SK-N-SH treated with all-trans-retinoic acid at 6 μM for 48 hours (cell line): ENCODE data around the gene PCDH9.

Source experiments
- ATAC-seq: fragments of 200-7000 bp; cut with Tn5 transposase; 3 replicates; pipeline ENCODE4 v1.9.1; 2020; ENCODE audit warnings: mild to moderate bottlenecking, moderate library complexity
- BACH2 ChIP-seq: fragments of 250-450 bp; sonication (Bioruptor Pico); IDR thresholded peaks from 2 replicates; pipeline ENCODE4 v1.9.0; 2021; ENCODE audit warnings: mild to moderate bottlenecking, borderline replicate concordance
- ESRRG ChIP-seq: fragments of 250-450 bp; sonication (Bioruptor Pico); IDR thresholded peaks from 2 replicates; pipeline ENCODE4 v1.6.1; 2021; ENCODE audit warnings: mild to moderate bottlenecking
- GLIS3 ChIP-seq: fragments of 250-450 bp; sonication (Bioruptor Pico); IDR thresholded peaks from 2 replicates; pipeline ENCODE4 v1.5.0; 2020; ENCODE audit warnings: mild to moderate bottlenecking, moderate library complexity
- ISL1 ChIP-seq: fragments of 250-450 bp; sonication (Bioruptor Pico); IDR thresholded peaks from 2 replicates; pipeline ENCODE4 v2.1.2; 2022; ENCODE audit warnings: mild to moderate bottlenecking, moderate library complexity
- OSR1 ChIP-seq: fragments of 250-450 bp; sonication (Bioruptor Pico); IDR thresholded peaks from 2 replicates; pipeline ENCODE4 v1.8.0; 2022; ENCODE audit warnings: moderate library complexity, mild to moderate bottlenecking, inconsistent platforms
- RARB ChIP-seq: fragments of 250-450 bp; sonication (Bioruptor Pico); IDR thresholded peaks from 2 replicates; pipeline ENCODE4 v1.8.0; 2021; ENCODE audit warnings: mild to moderate bottlenecking, moderate library complexity
- SNAI2 ChIP-seq: fragments of 250-450 bp; sonication (Bioruptor Pico); IDR thresholded peaks from 2 replicates; pipeline ENCODE4 v1.5.0; 2020; ENCODE audit warnings: mild to moderate bottlenecking, moderate library complexity
- TCF4 ChIP-seq: fragments of 250-450 bp; sonication (Bioruptor Pico); IDR thresholded peaks from 2 replicates; pipeline ENCODE4 v1.8.0; 2021; ENCODE audit warnings: mild to moderate bottlenecking, moderate library complexity, borderline replicate concordance
- TOX ChIP-seq: fragments of 250-450 bp; sonication (Bioruptor Pico); IDR thresholded peaks from 2 replicates; pipeline ENCODE4 v1.8.0; 2021; ENCODE audit warnings: mild to moderate bottlenecking, moderate library complexity, borderline replicate concordance
- ZC3H10 ChIP-seq: fragments of 250-450 bp; sonication (Bioruptor Pico); IDR thresholded peaks from 2 replicates; pipeline ENCODE4 v1.5.1; 2021; ENCODE audit warnings: mild to moderate bottlenecking, moderate library complexity
- ZFP3 ChIP-seq: fragments of 250-450 bp; sonication (Bioruptor Pico); IDR thresholded peaks from 2 replicates; pipeline ENCODE4 v1.5.0; 2020; ENCODE audit warnings: mild to moderate bottlenecking, moderate library complexity
- ZFP30 ChIP-seq: fragments of 450-650 bp; formaldehyde crosslinking; IDR thresholded peaks from 2 replicates; pipeline ENCODE4 v1.5.0; 2022; ENCODE audit warnings: mild to moderate bottlenecking, moderate library complexity
- ZNF8 ChIP-seq: fragments of 450-650 bp; formaldehyde crosslinking; IDR thresholded peaks from 2 replicates; pipeline ENCODE4 v1.5.0; 2020; ENCODE audit warnings: mild to moderate bottlenecking, moderate library complexity
- TF ChIP-seq, protein P1 (sequence below): fragments of 250-450 bp; sonication (Bioruptor Pico); IDR thresholded peaks from 2 replicates; pipeline ENCODE4 v1.8.0; 2020; ENCODE audit warnings: mild to moderate bottlenecking, moderate library complexity, borderline replicate concordance
- TF ChIP-seq, protein P2 (sequence below): fragments of 250-450 bp; sonication (Bioruptor Pico); IDR thresholded peaks from 2 replicates; pipeline ENCODE4 v1.8.0; 2021; ENCODE audit warnings: low read depth, mild to moderate bottlenecking, moderate library complexity, borderline replicate concordance
- TF ChIP-seq, protein P3 (sequence below): fragments of 250-450 bp; sonication (Bioruptor Pico); IDR thresholded peaks from 2 replicates; pipeline ENCODE4 v1.5.0; 2020; ENCODE audit warnings: mild to moderate bottlenecking, moderate library complexity
- TF ChIP-seq, protein P4 (sequence below): fragments of 250-450 bp; sonication (Bioruptor Pico); IDR thresholded peaks from 2 replicates; pipeline ENCODE4 v1.5.1; 2021; ENCODE audit warnings: mild to moderate bottlenecking, moderate library complexity

The PCDH9 gene

DNA sequence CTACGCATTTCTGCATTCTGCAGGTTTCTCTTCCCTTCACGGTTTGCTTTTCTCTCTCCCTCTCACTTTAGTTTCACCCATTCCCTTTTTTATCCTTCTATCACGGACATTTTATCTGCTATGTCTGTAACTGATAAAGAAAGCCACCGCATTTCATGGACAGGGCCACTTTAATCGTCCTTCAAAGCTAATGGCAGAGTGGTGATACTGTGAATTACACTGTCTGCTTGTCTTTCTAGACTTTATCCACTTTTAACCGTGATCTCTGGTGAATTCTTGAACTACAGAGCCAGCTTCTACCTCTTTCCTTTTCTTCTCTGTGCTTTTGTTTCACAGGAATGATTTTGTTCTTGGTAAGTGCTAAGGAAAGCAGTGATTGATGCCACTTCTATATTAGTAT is 760.4 kb downstream of the PCDH9 start:
- ATAC-seq, result no peak; the same call in 2 of the 3 replicates
- TF ChIP-seq TCF4 (CRISPR knock-in tag) (no peak), ISL1 (CRISPR knock-in tag) (no peak), ZFP30 (CRISPR knock-in tag) (no peak), OSR1 (CRISPR knock-in tag) (no peak), ZFP3 (CRISPR knock-in tag) (no peak), ZNF8 (no peak), ZC3H10 (CRISPR knock-in tag) (no peak), TOX (CRISPR knock-in tag) (no peak), RARB (CRISPR knock-in tag) (no peak), BACH2 (CRISPR knock-in tag) (no peak)
- TF ChIP-seq, protein P1, sequence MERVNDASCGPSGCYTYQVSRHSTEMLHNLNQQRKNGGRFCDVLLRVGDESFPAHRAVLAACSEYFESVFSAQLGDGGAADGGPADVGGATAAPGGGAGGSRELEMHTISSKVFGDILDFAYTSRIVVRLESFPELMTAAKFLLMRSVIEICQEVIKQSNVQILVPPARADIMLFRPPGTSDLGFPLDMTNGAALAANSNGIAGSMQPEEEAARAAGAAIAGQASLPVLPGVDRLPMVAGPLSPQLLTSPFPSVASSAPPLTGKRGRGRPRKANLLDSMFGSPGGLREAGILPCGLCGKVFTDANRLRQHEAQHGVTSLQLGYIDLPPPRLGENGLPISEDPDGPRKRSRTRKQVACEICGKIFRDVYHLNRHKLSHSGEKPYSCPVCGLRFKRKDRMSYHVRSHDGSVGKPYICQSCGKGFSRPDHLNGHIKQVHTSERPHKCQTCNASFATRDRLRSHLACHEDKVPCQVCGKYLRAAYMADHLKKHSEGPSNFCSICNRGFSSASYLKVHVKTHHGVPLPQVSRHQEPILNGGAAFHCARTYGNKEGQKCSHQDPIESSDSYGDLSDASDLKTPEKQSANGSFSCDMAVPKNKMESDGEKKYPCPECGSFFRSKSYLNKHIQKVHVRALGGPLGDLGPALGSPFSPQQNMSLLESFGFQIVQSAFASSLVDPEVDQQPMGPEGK (CRISPR knock-in tag), result no peak
- TF ChIP-seq, protein P2, sequence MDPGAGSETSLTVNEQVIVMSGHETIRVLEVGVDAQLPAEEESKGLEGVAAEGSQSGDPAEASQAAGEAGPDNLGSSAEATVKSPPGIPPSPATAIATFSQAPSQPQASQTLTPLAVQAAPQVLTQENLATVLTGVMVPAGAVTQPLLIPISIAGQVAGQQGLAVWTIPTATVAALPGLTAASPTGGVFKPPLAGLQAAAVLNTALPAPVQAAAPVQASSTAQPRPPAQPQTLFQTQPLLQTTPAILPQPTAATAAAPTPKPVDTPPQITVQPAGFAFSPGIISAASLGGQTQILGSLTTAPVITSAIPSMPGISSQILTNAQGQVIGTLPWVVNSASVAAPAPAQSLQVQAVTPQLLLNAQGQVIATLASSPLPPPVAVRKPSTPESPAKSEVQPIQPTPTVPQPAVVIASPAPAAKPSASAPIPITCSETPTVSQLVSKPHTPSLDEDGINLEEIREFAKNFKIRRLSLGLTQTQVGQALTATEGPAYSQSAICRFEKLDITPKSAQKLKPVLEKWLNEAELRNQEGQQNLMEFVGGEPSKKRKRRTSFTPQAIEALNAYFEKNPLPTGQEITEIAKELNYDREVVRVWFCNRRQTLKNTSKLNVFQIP (CRISPR knock-in tag), result no peak
- TF ChIP-seq, protein P3, sequence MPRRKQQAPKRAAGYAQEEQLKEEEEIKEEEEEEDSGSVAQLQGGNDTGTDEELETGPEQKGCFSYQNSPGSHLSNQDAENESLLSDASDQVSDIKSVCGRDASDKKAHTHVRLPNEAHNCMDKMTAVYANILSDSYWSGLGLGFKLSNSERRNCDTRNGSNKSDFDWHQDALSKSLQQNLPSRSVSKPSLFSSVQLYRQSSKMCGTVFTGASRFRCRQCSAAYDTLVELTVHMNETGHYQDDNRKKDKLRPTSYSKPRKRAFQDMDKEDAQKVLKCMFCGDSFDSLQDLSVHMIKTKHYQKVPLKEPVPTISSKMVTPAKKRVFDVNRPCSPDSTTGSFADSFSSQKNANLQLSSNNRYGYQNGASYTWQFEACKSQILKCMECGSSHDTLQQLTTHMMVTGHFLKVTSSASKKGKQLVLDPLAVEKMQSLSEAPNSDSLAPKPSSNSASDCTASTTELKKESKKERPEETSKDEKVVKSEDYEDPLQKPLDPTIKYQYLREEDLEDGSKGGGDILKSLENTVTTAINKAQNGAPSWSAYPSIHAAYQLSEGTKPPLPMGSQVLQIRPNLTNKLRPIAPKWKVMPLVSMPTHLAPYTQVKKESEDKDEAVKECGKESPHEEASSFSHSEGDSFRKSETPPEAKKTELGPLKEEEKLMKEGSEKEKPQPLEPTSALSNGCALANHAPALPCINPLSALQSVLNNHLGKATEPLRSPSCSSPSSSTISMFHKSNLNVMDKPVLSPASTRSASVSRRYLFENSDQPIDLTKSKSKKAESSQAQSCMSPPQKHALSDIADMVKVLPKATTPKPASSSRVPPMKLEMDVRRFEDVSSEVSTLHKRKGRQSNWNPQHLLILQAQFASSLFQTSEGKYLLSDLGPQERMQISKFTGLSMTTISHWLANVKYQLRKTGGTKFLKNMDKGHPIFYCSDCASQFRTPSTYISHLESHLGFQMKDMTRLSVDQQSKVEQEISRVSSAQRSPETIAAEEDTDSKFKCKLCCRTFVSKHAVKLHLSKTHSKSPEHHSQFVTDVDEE, result no peak

DNA sequence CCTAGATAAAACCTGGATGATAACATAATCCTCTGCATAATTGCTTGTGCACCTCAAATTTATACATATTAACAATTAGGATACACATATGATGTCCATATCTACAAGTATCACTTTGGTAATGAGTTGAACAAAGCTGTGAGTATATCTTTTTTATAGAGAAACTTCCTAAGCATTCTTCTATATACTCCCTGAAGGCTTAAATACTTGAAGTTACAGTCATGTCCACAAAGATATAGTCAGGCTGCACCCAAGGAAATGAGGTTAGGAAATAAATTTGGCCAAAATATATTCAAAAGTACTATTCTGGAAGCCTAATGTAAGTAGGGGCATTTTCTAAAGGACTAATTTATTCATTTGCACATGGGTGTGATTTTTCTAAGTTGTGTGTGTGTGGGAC is 761.5 kb downstream of the PCDH9 start:
- no peak for ATAC-seq
- no peak for TF ChIP-seq ISL1 (CRISPR knock-in tag)
- TF ChIP-seq, protein P4, sequence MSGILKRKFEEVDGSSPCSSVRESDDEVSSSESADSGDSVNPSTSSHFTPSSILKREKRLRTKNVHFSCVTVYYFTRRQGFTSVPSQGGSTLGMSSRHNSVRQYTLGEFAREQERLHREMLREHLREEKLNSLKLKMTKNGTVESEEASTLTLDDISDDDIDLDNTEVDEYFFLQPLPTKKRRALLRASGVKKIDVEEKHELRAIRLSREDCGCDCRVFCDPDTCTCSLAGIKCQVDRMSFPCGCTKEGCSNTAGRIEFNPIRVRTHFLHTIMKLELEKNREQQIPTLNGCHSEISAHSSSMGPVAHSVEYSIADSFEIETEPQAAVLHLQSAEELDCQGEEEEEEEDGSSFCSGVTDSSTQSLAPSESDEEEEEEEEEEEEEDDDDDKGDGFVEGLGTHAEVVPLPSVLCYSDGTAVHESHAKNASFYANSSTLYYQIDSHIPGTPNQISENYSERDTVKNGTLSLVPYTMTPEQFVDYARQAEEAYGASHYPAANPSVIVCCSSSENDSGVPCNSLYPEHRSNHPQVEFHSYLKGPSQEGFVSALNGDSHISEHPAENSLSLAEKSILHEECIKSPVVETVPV (CRISPR knock-in tag), result no peak

DNA sequence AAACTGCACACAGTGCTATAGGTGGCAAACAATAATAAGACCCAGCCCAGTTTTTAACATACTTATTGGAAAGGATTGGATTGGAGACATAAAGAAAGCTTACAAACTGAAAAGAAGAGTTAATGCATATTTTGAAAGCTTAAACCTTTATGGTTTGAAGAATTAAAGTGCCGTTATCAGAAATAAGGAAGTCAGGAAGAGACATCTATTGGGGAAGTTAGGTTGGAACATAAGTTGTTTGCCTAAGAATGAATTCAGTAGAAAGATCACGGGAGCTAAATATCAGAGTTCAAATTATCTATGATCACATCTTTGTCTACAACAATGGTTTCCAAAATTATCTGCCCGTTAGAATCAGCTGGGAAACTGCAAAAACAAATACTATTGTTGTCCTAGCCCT is 767.9 kb downstream of the PCDH9 start:
- no peak for TF ChIP-seq GLIS3 (CRISPR knock-in tag)
- TF ChIP-seq, protein P4 (CRISPR knock-in tag), result no peak
- no peak for TF ChIP-seq ZC3H10 (CRISPR knock-in tag)
- TF ChIP-seq, protein P3, result no peak
- no peak for TF ChIP-seq ESRRG (CRISPR knock-in tag)
- TF ChIP-seq, protein P2 (CRISPR knock-in tag), result no peak
- no peak for TF ChIP-seq SNAI2
- no peak for ATAC-seq
